Measurements from ENCODE around the gene UBASH3B.

The UBASH3B gene

DNA sequence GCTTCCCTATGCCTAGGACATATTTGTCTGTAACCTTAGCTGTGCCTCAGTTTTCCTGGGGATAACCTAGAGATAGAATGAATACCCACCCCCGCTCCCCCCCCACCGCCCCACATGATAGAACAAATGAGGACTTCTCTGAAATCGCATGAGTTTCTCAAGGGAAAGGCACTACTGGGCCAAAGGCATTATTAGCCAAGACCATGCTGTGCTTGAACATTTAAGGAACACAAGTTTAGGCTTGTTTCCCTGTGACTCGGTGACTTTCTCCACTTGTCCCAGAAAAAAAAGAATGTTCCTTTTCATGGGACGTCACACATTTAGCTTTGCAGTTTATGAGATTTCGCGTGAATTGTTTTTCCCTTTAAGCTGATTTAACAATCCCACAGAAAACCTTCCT, 131.4 kb downstream of the UBASH3B start:
- H3K4me1 Mint-ChIP-seq (ENCODE audit: low read depth) = peaks cover 3% of the 10 kb centered on the region
- H3K4me3 Mint-ChIP-seq = no peak overlapping the region
- no peak for DNase-seq
- H3K9me3 Mint-ChIP-seq = no peaks in the 10 kb centered on the region
- H3K27ac Mint-ChIP-seq = no peak overlapping the region
- no peaks in the 10 kb centered on the region for H3K27me3 Mint-ChIP-seq
- peaks cover 61% of the 10 kb centered on the region for H3K36me3 Mint-ChIP-seq (ENCODE audit: low read depth)

DNA sequence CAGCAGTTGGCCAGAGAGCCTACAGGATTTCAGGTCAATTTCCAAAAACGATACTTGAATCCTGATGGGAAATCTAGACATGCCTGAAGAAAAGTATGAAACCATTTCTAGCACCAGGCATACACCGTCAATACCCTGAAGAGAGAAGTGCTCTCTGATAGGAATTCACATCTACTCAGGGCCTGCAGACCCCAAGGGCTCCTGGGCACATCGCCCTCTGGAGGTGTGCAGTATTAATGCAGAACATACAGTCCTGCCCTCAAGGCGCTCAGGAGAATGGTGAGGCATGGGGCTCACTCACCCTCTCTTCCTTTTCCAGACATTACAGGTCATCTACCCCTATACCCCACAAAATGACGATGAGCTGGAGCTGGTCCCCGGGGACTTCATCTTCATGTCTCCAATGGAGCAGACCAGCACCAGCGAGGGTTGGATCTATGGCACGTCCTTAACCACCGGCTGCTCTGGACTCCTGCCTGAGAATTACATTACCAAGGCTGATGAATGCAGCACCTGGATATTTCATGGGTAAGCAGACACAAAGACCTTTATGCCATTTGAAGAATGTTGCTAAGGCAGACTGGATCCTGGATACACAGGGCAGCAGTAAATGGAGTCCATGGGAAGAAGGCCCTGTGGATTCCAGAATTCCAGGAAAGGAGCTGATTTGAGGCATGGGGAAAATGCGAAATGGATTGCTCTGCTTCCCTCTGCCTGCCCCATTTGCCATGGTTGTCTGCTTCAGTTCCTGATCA, 133.4 kb downstream of the UBASH3B start:
- Mint-ChIP-seq H3K27ac (no peak overlapping the region), H3K27me3 (no peaks in the 10 kb centered on the region), H3K9me3 (no peaks in the 10 kb centered on the region), H3K4me1 (ENCODE audit: low read depth) (peaks cover 3% of the 10 kb centered on the region), H3K36me3 (ENCODE audit: low read depth) (peaks cover 50% of the 10 kb centered on the region), H3K4me3 (no peak overlapping the region)
- no peak for DNase-seq

DNA sequence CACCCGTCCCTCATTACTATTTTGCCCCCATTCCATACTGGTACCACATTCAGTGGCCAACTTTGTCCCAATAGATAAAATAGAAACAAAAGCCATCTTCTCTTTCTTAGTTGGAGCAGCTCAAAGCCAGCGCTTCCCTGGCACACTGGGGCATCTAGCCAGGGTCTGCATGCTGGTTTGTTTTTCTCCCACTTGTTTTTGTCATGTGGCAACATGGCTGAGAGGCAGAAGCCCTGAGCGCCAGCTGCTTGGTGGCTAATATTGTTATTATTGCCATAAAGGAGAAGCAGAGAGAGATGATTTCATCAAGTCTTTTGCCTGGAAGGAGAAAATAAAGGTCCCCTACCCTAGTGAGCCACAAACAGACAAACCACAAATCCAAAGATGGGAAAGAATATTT, 134.4 kb downstream of the UBASH3B start:
- Mint-ChIP-seq H3K4me3 (no peak overlapping the region), H3K9me3 (no peaks in the 10 kb centered on the region), H3K36me3 (ENCODE audit: low read depth) (peaks cover 45% of the 10 kb centered on the region), H3K4me1 (ENCODE audit: low read depth) (no peaks in the 10 kb centered on the region), H3K27me3 (no peaks in the 10 kb centered on the region), H3K27ac (no peak overlapping the region)
- DNase-seq = no peak

DNA sequence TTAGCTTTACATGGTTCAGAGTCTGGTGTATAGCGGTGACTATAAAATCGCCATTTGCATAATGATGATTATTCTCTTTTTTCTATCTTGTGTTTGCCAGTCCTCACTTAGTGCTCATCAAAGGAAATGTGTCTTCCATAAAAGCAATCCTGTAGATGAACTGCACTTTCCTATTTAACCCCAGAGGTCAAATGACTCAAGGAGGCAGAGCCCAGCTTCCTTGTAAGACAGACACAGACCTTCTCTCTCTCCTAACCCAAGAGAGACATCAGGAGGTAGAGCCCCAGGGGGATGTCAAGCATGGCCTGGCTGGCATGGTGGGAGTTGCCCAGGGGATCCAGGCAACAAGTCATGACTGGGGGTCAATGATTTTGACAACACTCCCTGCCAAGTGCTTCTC, 135.9 kb downstream of the UBASH3B start:
- Mint-ChIP-seq H3K9me3 (no peaks in the 10 kb centered on the region), H3K4me3 (no peak overlapping the region), H3K27ac (no peak overlapping the region), H3K27me3 (no peaks in the 10 kb centered on the region), H3K36me3 (ENCODE audit: low read depth) (peaks cover 45% of the 10 kb centered on the region), H3K4me1 (ENCODE audit: low read depth) (peaks cover 1% of the 10 kb centered on the region)
- DNase-seq = no peak

DNA sequence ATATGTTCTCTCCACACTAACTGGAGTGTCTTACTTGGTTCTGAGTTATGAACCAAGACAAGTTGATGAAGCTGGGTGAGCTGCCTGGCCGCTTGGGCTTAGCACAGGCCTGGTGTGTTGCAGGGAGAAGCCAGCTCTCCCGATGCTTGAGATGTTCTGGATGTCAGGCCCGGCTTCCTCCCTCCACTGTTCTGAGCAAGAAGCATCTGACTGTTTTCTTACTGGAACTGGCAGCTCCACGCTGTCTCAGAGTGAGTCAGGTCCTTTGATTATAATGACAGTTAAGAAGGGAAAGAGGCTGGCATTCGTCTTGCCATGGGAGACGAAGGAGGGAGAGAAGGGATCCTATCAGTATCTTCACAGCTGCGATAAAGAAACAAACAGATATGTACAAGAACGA, 136.3 kb downstream of the UBASH3B start:
- no peaks in the 10 kb centered on the region for H3K27me3 Mint-ChIP-seq
- DNase-seq = no peak
- H3K4me1 Mint-ChIP-seq (ENCODE audit: low read depth) = peaks cover 1% of the 10 kb centered on the region
- no peak overlapping the region for H3K27ac Mint-ChIP-seq
- no peak overlapping the region for H3K4me3 Mint-ChIP-seq
- no peaks in the 10 kb centered on the region for H3K9me3 Mint-ChIP-seq
- peaks cover 50% of the 10 kb centered on the region for H3K36me3 Mint-ChIP-seq (ENCODE audit: low read depth)

DNA sequence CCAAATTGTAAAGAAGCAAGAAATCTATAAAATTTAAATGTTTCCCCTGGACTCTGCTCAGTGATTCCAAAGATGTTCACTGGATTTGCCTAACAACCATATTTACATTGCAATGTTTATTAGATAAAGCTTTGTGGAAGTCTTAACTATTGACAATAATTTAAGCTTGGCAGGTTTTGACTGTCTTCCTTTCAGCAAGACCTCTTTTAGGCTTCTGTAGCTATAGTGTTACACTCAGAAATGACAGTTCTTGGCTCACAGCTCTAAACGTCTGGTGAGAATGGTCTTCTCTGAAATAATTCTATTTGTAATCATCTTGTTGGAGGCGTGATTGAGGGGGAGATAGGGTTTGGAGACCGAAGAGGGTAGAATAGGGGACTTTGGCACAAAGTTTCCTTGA, 138.0 kb downstream of the UBASH3B start:
- Mint-ChIP-seq H3K4me1 (ENCODE audit: low read depth) (peaks cover 1% of the 10 kb centered on the region), H3K9me3 (no peaks in the 10 kb centered on the region), H3K27ac (no peak overlapping the region), H3K4me3 (no peak overlapping the region), H3K36me3 (ENCODE audit: low read depth) (peaks cover 59% of the 10 kb centered on the region), H3K27me3 (no peaks in the 10 kb centered on the region)
- DNase-seq = no peak

DNA sequence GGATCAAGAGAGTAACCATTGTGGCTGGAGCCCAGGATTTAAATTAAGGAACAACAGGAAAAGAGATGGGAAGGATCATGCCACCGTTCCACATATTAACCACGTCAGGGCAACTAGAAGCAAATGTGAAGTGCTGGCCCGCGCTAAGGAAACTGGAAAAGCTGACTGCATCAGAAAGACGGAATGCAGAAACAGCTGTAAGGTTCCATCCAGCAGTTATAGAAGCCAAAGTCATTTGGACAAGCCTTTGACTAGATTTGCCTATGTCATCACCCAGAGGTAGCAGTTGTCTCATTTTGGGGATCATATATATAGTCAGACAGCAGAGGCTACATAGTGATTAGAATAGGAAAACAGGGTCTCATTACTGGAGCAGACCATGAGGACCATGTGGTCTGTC, 139.8 kb downstream of the UBASH3B start:
- H3K36me3 Mint-ChIP-seq (ENCODE audit: low read depth) = peaks cover 61% of the 10 kb centered on the region
- no peak overlapping the region for H3K4me3 Mint-ChIP-seq
- peaks cover 1% of the 10 kb centered on the region for H3K4me1 Mint-ChIP-seq (ENCODE audit: low read depth)
- H3K27ac Mint-ChIP-seq = no peak overlapping the region
- H3K27me3 Mint-ChIP-seq = no peaks in the 10 kb centered on the region
- no peaks in the 10 kb centered on the region for H3K9me3 Mint-ChIP-seq
- no peak for DNase-seq

DNA sequence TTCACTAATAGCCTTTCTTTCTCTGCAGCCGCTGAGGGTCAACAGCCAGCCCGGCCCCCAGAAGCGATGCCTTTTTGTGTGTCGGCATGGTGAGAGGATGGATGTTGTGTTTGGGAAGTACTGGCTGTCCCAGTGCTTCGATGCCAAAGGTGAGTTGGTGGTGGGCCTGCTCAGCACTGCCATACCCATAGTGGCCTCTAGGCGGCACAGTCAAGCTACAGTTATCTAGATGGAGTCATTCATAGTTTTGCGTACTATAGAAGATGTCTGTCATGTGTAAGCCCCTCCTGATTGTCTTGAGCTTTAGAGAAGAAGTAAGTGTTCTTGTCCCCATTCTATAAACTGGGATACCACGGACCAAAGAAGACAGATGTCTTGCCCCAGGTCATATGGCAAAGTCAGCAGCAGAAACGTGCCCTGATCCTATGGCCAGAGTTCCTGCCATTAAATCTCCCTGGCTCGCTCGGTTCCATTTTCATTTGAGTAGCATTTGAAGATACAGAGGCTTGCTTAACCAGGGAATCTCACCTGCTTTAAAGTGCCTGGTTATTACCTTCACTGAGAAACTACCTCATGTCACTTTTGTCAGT, 140.7 kb downstream of the UBASH3B start:
- no peaks in the 10 kb centered on the region for H3K9me3 Mint-ChIP-seq
- no peak overlapping the region for H3K27ac Mint-ChIP-seq
- H3K36me3 Mint-ChIP-seq (ENCODE audit: low read depth) = peaks cover 60% of the 10 kb centered on the region
- H3K4me3 Mint-ChIP-seq = no peak overlapping the region
- H3K4me1 Mint-ChIP-seq (ENCODE audit: low read depth) = peaks cover 1% of the 10 kb centered on the region
- peak; percentile 84 for DNase-seq
- H3K27me3 Mint-ChIP-seq = no peaks in the 10 kb centered on the region

DNA sequence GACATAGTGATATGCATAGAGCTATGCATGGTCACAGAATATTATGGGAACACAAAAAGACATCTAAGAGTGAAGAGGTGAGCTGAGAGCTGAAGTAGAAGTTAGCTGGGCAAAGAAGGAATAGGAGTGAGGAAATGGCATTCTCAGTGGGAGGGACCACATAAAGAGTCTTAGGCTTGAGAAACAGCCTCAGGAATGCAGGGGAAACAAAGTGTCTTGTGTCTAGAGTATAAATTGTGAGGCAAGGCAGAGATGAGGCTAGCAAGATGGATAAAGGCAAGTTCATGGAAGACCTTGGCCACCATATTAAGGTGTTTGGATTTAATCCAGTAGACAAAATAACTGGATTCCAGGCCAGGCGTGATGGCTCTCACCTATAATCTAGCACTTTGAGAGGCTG, 142.1 kb downstream of the UBASH3B start:
- H3K27me3 Mint-ChIP-seq = no peaks in the 10 kb centered on the region
- peaks cover 64% of the 10 kb centered on the region for H3K36me3 Mint-ChIP-seq (ENCODE audit: low read depth)
- H3K4me3 Mint-ChIP-seq = no peak overlapping the region
- no peaks in the 10 kb centered on the region for H3K9me3 Mint-ChIP-seq
- H3K27ac Mint-ChIP-seq = no peak overlapping the region
- no peak for DNase-seq
- peaks cover 4% of the 10 kb centered on the region for H3K4me1 Mint-ChIP-seq (ENCODE audit: low read depth)

DNA sequence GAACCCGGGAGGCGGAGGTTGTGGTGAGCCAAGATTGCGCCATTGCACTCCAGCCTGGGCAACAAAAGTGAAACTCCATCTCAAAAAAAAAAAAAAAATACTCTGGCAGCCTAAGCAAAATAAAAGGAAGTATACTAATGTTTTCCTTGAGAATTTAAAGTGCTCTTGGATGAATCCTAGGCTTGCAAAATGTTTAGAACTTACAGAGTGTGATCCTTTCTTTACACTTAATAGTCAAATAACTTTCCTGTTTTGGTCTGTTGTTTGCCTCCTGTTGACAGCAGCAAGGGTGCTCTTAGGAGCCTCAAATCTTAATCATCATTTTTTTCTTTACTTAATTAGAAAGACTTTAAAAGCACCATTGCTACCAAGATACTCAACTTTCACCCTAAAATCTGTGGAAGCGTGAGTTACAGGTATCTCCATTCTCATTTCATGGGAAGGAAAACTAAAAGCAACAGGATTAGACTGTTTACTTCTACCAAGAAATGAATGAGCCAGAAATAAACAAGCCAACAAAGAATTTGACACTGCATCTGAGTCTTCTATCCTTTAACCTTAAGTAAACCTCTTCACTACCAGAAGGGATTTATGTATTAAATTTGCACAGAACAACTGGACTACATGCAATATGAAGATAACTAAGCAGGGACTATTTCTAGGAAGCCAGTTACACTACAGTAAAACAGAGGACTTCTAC, 144.0 kb downstream of the UBASH3B start:
- Mint-ChIP-seq H3K4me1 (ENCODE audit: low read depth) (peaks cover 16% of the 10 kb centered on the region), H3K36me3 (ENCODE audit: low read depth) (peaks cover 70% of the 10 kb centered on the region), H3K27me3 (no peaks in the 10 kb centered on the region), H3K27ac (no peak overlapping the region), H3K9me3 (no peaks in the 10 kb centered on the region), H3K4me3 (no peak overlapping the region)
- DNase-seq = no peak

DNA sequence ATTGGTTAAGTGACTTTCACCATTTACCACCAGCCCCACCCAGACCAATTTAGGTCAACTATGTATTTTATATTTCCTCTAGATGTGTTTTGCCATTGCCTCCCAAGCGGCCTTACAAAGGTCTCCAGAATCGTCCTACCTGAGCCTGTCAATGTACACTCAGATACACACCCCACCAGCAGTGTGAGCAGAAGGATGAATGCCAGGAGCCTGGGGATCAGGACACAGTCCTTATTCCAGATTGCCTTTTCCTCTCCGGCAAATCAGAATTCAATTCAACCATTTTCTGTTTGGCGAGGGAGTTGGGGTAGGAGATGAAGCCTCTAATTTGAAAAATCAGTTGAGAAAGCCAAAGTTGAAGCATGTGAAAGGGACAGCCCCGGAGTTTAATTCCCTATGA, 147.4 kb downstream of the UBASH3B start:
- peak overlapping the region; percentile 57 for H3K27ac Mint-ChIP-seq
- no peak for DNase-seq
- H3K27me3 Mint-ChIP-seq = no peaks in the 10 kb centered on the region
- H3K36me3 Mint-ChIP-seq (ENCODE audit: low read depth) = peaks cover 59% of the 10 kb centered on the region
- H3K9me3 Mint-ChIP-seq = no peaks in the 10 kb centered on the region
- H3K4me3 Mint-ChIP-seq = no peak overlapping the region
- peaks cover 30% of the 10 kb centered on the region for H3K4me1 Mint-ChIP-seq (ENCODE audit: low read depth)

DNA sequence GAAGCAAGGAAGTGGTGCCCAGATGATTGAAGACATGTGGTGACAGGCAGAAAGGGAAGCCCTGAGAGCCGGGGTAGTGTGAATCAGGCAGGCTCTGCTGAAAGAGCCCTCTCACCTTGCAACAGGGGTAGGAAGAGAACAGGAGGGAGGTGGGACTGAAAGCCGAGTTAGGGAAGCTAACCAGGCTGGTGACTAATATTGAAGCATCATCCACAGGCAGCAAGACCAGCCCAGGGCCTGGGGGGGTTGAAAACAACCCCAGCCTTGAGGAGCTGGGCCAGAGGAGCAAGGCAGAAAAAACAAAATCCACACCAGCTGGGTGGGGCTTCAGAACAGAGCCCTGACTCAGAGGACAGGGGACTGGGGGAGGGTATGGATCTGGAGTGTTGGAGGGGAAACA, 147.8 kb downstream of the UBASH3B start:
- DNase-seq = no peak
- peaks cover 34% of the 10 kb centered on the region for H3K4me1 Mint-ChIP-seq (ENCODE audit: low read depth)
- H3K4me3 Mint-ChIP-seq = no peak overlapping the region
- H3K9me3 Mint-ChIP-seq = no peaks in the 10 kb centered on the region
- H3K27me3 Mint-ChIP-seq = no peaks in the 10 kb centered on the region
- peaks cover 61% of the 10 kb centered on the region for H3K36me3 Mint-ChIP-seq (ENCODE audit: low read depth)
- peak overlapping the region; percentile 57 for H3K27ac Mint-ChIP-seq

DNA sequence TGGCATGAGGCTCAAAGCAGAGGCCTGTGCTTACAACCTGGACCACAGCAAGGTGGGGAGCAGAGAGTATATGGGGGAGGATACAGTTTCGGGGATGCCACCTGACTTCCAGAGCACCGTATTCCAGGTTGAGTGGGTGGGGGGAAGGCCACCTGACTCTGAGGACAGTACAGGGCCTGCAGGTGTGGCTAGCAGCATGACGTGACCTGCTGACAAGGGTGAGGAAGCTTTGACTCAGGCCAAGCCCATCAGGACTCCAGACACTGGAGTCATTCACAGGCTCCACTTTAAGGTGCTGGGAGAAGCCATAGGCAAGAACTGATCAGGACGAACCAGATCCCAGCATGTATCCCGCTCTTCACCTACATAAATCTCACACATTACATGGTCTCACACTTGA, 148.2 kb downstream of the UBASH3B start:
- no peaks in the 10 kb centered on the region for H3K9me3 Mint-ChIP-seq
- DNase-seq = no peak
- no peak overlapping the region for H3K4me3 Mint-ChIP-seq
- no peaks in the 10 kb centered on the region for H3K27me3 Mint-ChIP-seq
- H3K4me1 Mint-ChIP-seq (ENCODE audit: low read depth) = peaks cover 38% of the 10 kb centered on the region
- H3K36me3 Mint-ChIP-seq (ENCODE audit: low read depth) = peaks cover 63% of the 10 kb centered on the region
- H3K27ac Mint-ChIP-seq = peak overlapping the region; percentile 57

DNA sequence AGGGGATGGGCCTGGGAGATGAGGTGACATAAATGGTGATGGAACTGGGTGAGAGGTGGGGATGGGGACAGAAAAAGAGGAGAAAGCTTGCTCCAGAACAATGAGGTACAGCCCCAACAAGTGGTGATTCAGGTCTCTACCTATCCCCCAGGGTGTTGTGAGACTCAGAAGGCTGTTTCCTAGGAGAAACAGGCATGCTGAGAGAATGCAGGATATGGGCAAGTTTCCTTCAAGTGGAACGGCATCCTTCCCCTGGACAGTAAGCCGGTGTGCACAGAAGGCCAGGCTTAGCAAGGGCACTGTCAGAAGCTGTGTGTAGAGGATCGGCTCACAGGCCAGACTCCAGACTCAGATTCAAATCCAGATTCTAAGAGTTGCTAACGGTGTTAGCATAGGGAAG, 148.6 kb downstream of the UBASH3B start:
- Mint-ChIP-seq H3K27ac (peak overlapping the region; percentile 16), H3K36me3 (ENCODE audit: low read depth) (peaks cover 62% of the 10 kb centered on the region), H3K4me1 (ENCODE audit: low read depth) (peaks cover 42% of the 10 kb centered on the region), H3K27me3 (no peaks in the 10 kb centered on the region), H3K9me3 (no peaks in the 10 kb centered on the region), H3K4me3 (no peak overlapping the region)
- DNase-seq = no peak

DNA sequence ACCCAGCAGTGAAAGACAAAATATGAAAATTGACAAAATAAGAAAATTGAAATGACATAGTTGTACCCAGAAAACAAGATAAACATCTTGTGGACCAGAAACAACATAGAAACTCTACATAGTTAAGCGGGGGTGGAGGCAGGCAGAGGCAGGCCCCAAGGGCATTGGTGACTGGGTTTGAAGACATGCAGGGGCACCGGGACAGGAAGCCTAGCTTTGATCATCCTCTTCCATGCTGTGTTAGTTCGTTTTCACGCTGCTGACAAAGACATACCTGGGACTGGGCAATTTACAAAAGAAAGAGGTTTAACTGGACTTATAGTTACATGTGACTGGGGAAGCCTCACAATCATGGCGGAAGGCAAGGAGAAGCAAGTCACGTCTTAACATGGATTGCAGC, 149.3 kb downstream of the UBASH3B start:
- no peak for DNase-seq
- Mint-ChIP-seq H3K4me3 (no peak overlapping the region), H3K27ac (peak overlapping the region; percentile 30), H3K4me1 (ENCODE audit: low read depth) (peaks cover 46% of the 10 kb centered on the region), H3K9me3 (no peaks in the 10 kb centered on the region), H3K36me3 (ENCODE audit: low read depth) (peaks cover 63% of the 10 kb centered on the region), H3K27me3 (no peaks in the 10 kb centered on the region)
